Activated B cell treated with CpG ODN at 0.5 μM for 24 hours (primary cell): ENCODE measurements around the gene COBL. TPM values are rescaled to one million over a fixed set of nuclear protein-coding genes. Genes with fewer than 3 reads are reported as not detected.

Experiments
- ATAC-seq: fragments of 200-7000 bp; cut with Tn5 transposase; one replicate; pipeline ENCODE4 v1.10.0; 2021; ENCODE audit warnings: low read depth, mild to moderate bottlenecking, moderate library complexity
- CTCF ChIA-PET: fragments of 350-600 bp; sonication (Branson Sonifier 250); formaldehyde crosslinking; loops from one replicate; lab custom pipeline; 2021; ENCODE audit warnings: antibody characterized with exemption; lab: Charles Lee
- POLR2A ChIA-PET: fragments of 350-600 bp; sonication (Branson Sonifier 250); formaldehyde crosslinking; loops from one replicate; lab custom pipeline; 2021; ENCODE audit warnings: antibody characterized with exemption; lab: Charles Lee
- DNase-seq: peaks from one replicate; pipeline ENCODE4 v3.0.0; 2022
- H3K27ac Mint-ChIP-seq: one replicate; pipeline ENCODE4 v1.8.0; 2020; ENCODE audit warnings: mixed read lengths
- H3K27me3 Mint-ChIP-seq: one replicate; pipeline ENCODE4 v1.8.0; 2021; ENCODE audit warnings: mixed read lengths
- H3K36me3 Mint-ChIP-seq: one replicate; pipeline ENCODE4 v1.8.0; 2021; ENCODE audit warnings: low read depth, mixed read lengths
- H3K4me1 Mint-ChIP-seq: one replicate; pipeline ENCODE4 v1.8.0; 2021; ENCODE audit warnings: mixed read lengths
- H3K4me3 Mint-ChIP-seq: one replicate; pipeline ENCODE4 v1.8.0; 2020; ENCODE audit warnings: mild to moderate bottlenecking, mixed read lengths
- H3K9me3 Mint-ChIP-seq: one replicate; pipeline ENCODE4 v1.8.0; 2020; ENCODE audit warnings: mixed read lengths
- CTCF ChIP-seq: fragments of 200-600 bp; IDR thresholded peaks from one replicate; pipeline ENCODE4 v1.8.0; 2022; ENCODE audit warnings: antibody characterized with exemption, mild to moderate bottlenecking
- intact Hi-C: fragments of 100-400 bp; cut with micrococcal nuclease; formaldehyde crosslinking; loops from one replicate; pipeline ENCODE4 v1.15.1; 2024
- total RNA-seq: library from RNA; stranded (reverse); gene quantifications from 2 replicates; pipeline ENCODE4 v1.2.3, GENCODE V29; 2022

The COBL gene
- total RNA-seq, 1 donor from 2014 or later, result not detected

DNA sequence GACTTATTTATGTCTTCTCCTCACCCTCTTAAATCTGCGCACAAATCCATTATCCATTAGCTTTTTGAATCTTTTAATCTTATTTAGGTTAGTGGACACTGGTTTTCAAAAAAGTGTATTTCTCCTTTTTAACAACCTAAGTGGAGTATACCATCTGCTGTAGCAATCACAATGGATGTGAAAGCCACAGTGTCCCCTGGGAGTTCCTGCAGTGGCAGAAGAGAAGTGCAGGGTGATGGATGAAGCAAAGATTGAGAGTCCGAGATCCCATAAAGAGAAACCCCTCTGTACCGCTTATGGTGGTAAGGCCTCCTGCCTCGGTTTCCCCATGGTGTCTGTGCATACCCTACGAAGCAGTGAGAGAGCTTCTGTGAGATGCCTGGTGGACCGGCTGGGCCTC, 236.4 kb downstream of the COBL start:
- POLR2A ChIA-PET, result no interaction called here
- Mint-ChIP-seq H3K4me3 (no peak overlapping the region), H3K27me3 (peaks cover 2% of the 10 kb centered on the region), H3K36me3 (no peaks in the 10 kb centered on the region), H3K4me1 (no peaks in the 10 kb centered on the region), H3K9me3 (no peaks in the 10 kb centered on the region), H3K27ac (no peak overlapping the region)
- intact Hi-C loops, result no loop called here
- DNase-seq (no peak), ATAC-seq (no peak)
- CTCF ChIA-PET, result no interaction called here
- no peak for TF ChIP-seq CTCF

DNA sequence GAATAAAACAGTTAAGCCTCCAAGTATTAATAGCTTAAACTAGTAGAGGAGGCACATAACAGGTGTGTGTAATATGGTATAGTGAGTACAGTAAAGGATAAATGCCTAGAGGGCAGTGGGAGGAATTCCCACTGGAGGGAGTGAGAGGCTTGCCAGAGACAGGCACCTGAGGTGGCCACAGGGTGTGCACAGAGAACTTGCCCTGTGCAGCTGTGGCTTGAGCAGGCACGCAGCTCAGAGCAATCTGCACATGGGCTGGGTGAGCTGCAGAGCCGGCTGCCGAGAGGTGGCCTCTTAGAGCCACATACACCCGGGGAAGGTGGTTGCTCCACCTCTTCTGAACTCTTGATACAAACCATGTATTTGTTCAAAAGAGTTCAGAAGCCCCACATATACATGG, 237.1 kb downstream of the COBL start:
- H3K36me3 Mint-ChIP-seq, result no peaks in the 10 kb centered on the region
- peaks cover 2% of the 10 kb centered on the region for H3K27me3 Mint-ChIP-seq
- H3K9me3 Mint-ChIP-seq, result no peaks in the 10 kb centered on the region
- ATAC-seq (no peak), DNase-seq (no peak)
- intact Hi-C loops, result no loop called here
- no peak overlapping the region for H3K27ac Mint-ChIP-seq
- H3K4me3 Mint-ChIP-seq, result no peak overlapping the region
- ChIA-PET CTCF (no interaction called here), POLR2A (no interaction called here)
- H3K4me1 Mint-ChIP-seq, result no peaks in the 10 kb centered on the region
- TF ChIP-seq CTCF, result no peak

DNA sequence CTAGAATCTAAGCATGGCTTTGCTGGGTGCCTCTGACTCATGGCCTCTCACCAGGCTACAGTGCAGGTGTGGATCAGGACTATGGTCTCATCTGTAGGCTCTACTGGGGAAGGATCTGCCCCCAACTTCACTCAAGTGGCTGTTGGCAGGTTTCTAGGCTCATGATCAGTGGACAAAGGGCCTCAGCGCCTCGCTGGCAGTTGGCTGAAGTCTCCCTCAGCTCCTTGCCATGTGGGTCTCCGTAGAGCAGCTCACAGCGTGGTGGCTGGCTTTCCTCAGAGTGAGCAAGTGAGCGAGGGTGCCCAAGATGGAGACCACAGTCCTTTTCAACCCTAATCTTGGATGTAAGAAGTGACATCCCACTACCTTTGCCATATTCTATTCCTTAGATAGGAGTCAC, 238.0 kb downstream of the COBL start:
- TF ChIP-seq CTCF, result no peak
- H3K9me3 Mint-ChIP-seq, result no peaks in the 10 kb centered on the region
- POLR2A ChIA-PET, result no interaction called here
- no peak for ATAC-seq
- no peak overlapping the region for H3K27ac Mint-ChIP-seq
- H3K27me3 Mint-ChIP-seq, result peaks cover 2% of the 10 kb centered on the region
- H3K36me3 Mint-ChIP-seq, result no peaks in the 10 kb centered on the region
- CTCF ChIA-PET, result no interaction called here
- intact Hi-C loops, result no loop called here
- no peak for DNase-seq
- H3K4me3 Mint-ChIP-seq, result no peak overlapping the region
- H3K4me1 Mint-ChIP-seq, result no peaks in the 10 kb centered on the region

DNA sequence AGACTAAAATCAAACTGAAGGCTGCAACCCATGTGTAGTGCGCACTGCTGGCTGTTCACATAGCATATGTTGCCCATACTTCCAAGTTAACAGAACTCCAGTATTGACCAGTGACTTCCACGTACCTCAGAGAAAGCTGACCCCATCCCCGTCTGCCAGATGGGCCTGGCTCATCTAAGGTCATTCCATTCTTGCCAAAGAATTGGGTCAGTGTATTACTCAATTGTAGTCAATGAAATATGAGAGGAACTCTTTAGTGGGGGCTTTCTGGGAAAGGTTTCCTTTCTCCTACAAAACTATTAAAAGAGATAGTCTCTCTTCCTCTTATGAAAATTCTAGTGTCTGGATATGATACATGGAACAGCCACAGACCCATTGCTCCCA, 238.6 kb downstream of the COBL start:
- no peaks in the 10 kb centered on the region for H3K9me3 Mint-ChIP-seq
- intact Hi-C loops, result no loop called here
- no peak for TF ChIP-seq CTCF
- H3K36me3 Mint-ChIP-seq, result no peaks in the 10 kb centered on the region
- peaks cover 2% of the 10 kb centered on the region for H3K27me3 Mint-ChIP-seq
- ATAC-seq (no peak), DNase-seq (no peak)
- H3K4me3 Mint-ChIP-seq, result no peak overlapping the region
- POLR2A ChIA-PET, result no interaction called here
- no peaks in the 10 kb centered on the region for H3K4me1 Mint-ChIP-seq
- no peak overlapping the region for H3K27ac Mint-ChIP-seq
- CTCF ChIA-PET, result no interaction called here

DNA sequence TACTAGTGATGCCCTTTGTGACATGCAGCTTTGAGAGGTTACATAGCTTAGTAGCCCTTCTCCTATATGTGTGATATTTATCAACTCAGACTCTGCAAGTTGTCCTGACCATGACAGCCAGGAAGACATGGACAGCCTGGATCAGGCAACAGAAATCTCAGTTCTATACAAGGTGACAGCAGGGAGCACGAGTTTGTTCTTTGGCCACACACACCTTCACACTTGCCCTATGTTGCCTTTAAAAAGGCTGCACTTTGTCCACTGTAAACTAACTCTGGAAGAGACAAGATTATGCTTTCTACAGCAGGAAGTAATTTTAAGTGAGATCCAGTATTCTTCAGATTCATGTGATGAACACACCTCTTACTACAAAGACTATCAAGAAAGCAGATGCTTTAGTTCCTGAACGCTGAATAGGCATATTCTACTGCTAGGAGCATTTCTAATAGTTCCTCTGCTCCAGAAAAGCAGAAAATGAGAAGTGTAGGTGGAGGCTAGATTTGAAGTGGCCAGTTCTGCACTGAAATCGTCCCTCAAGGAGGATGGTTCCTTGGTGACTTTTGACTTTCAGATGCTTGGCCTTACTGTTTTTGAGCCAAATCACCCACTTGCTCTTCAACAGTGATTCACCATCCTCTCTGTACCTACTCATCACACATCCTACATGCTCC, 239.2 kb downstream of the COBL start:
- ATAC-seq (no peak), DNase-seq (no peak)
- H3K27me3 Mint-ChIP-seq, result peaks cover 2% of the 10 kb centered on the region
- no peak overlapping the region for H3K4me3 Mint-ChIP-seq
- TF ChIP-seq CTCF, result no peak
- H3K4me1 Mint-ChIP-seq, result no peaks in the 10 kb centered on the region
- ChIA-PET POLR2A (no interaction called here), CTCF (no interaction called here)
- H3K9me3 Mint-ChIP-seq, result no peaks in the 10 kb centered on the region
- intact Hi-C loops, result no loop called here
- H3K27ac Mint-ChIP-seq, result no peak overlapping the region
- H3K36me3 Mint-ChIP-seq, result no peaks in the 10 kb centered on the region
